Neuronal stem cell (in vitro differentiated cells): ENCODE measurements around the gene SYT9.

Experiments used
- DNase-seq: peaks from one replicate; pipeline ENCODE4 v3.0.0-alpha.2; 2013; ENCODE audit warnings: low spot score
- H2AFZ ChIP-seq: one replicate; pipeline ENCODE4 v1.6.1; 2013; ENCODE audit warnings: mild to moderate bottlenecking, low read length, inconsistent platforms
- H2AK5ac ChIP-seq: 2 replicates; pipeline ENCODE4 v1.6.1; 2013; ENCODE audit warnings: low read depth, mild to moderate bottlenecking, inconsistent platforms, low read length, moderate library complexity, mixed read lengths
- H2BK120ac ChIP-seq: 2 replicates; pipeline ENCODE4 v1.6.1; 2013; ENCODE audit warnings: low read depth, mild to moderate bottlenecking, inconsistent platforms, low read length, moderate library complexity, mixed read lengths
- H2BK12ac ChIP-seq: one replicate; pipeline ENCODE4 v1.6.1; 2013; ENCODE audit warnings: low read length, inconsistent platforms
- H2BK15ac ChIP-seq: 2 replicates; pipeline ENCODE4 v1.6.1; 2013; ENCODE audit warnings: mild to moderate bottlenecking, low read length, inconsistent platforms, mixed read lengths
- H2BK5ac ChIP-seq: one replicate; pipeline ENCODE4 v1.6.1; 2013; ENCODE audit warnings: inconsistent platforms, mild to moderate bottlenecking, low read length, moderate library complexity
- H3K14ac ChIP-seq: one replicate; pipeline ENCODE4 v1.6.1; 2013; ENCODE audit warnings: low read length, inconsistent platforms
- H3K18ac ChIP-seq: 2 replicates; pipeline ENCODE4 v1.6.1; 2013; ENCODE audit warnings: low read length, inconsistent platforms
- H3K23ac ChIP-seq: 2 replicates; pipeline ENCODE4 v1.6.1; 2013; ENCODE audit warnings: low read depth, mild to moderate bottlenecking, mixed read lengths, low read length, inconsistent platforms; ENCODE audit not compliant: poor library complexity
- H3K27ac ChIP-seq: replicated peaks from 3 replicates; pipeline ENCODE4 v1.5.1; 2013; ENCODE audit warnings: low read length, inconsistent platforms
- H3K27me3 ChIP-seq, 3 experiments: 2 replicates each; pipeline ENCODE4 v1.6.1; 2013; ENCODE audit warnings: low read length in 3 of 3, mild to moderate bottlenecking in 2 of 3, inconsistent platforms in 1 of 3, low read depth in 1 of 3, mixed read lengths in 1 of 3, moderate library complexity in 1 of 3; ENCODE audit not compliant: control insufficient read depth in 3 of 3, insufficient read depth in 3 of 3
- H3K36me3 ChIP-seq, 2 donors: replicated peaks in 1 of 2; 2 replicates each; pipeline ENCODE4 v1.6.1; 2013; ENCODE audit warnings: low read length in 2 of 2; ENCODE audit not compliant: control insufficient read depth in 2 of 2, insufficient read depth in 2 of 2
- H3K4ac ChIP-seq: 2 replicates; pipeline ENCODE4 v1.6.1; 2013; ENCODE audit warnings: inconsistent platforms, mild to moderate bottlenecking, low read length, moderate library complexity
- H3K4me1 ChIP-seq, 2 donors: 1 replicate in 1 of 2; 2 replicates in 1 of 2; pipeline ENCODE4 v1.6.1; 2013; ENCODE audit warnings: low read length in 2 of 2, low read depth in 1 of 2; ENCODE audit not compliant: control insufficient read depth in 2 of 2, insufficient read depth in 1 of 2
- H3K4me2 ChIP-seq: one replicate; pipeline ENCODE4 v1.6.1; 2013; ENCODE audit warnings: mild to moderate bottlenecking, low read length, inconsistent platforms; ENCODE audit not compliant: insufficient read depth, poor library complexity, severe bottlenecking
- H3K4me3 ChIP-seq, 2 donors: 2 replicates each; pipeline ENCODE4 v1.5.1; 2013; ENCODE audit warnings: low read length in 2 of 2, mild to moderate bottlenecking in 2 of 2, inconsistent platforms in 1 of 2, moderate library complexity in 1 of 2
- H3K79me1 ChIP-seq: one replicate; pipeline ENCODE4 v1.6.1; 2013; ENCODE audit warnings: low read depth, mild to moderate bottlenecking, inconsistent platforms, low read length, moderate library complexity
- H3K9ac ChIP-seq: one replicate; pipeline ENCODE4 v1.6.1; 2013; ENCODE audit warnings: mild to moderate bottlenecking, low read depth, low read length, inconsistent platforms; ENCODE audit not compliant: poor library complexity
- H3K9me3 ChIP-seq, 2 donors: replicated peaks in 1 of 2; 2 replicates each; pipeline versions ENCODE3 to v1.6.1; 2013; ENCODE audit warnings: low read length in 2 of 2, mild to moderate bottlenecking in 2 of 2, inconsistent platforms in 1 of 2, low read depth in 1 of 2, mixed read lengths in 1 of 2, moderate library complexity in 1 of 2; ENCODE audit not compliant: control insufficient read depth in 2 of 2, insufficient read depth in 1 of 2
- H4K8ac ChIP-seq: one replicate; pipeline ENCODE4 v1.6.1; 2013; ENCODE audit warnings: low read depth, mild to moderate bottlenecking, inconsistent platforms, low read length, moderate library complexity
- H4K91ac ChIP-seq: one replicate; pipeline ENCODE4 v1.6.1; 2013; ENCODE audit warnings: low read length, low read depth, mild to moderate bottlenecking, inconsistent platforms; ENCODE audit not compliant: poor library complexity
- WGBS, 2 donors: extraction: QIAGEN DNeasy Blood & Tissue Kit; methylation state at CpG; one replicate each; pipeline ENCODE4 v1.1.7; 2013; ENCODE audit warnings: missing lambda C conversion rate in 2 of 2, mixed read lengths in 1 of 2; ENCODE audit not compliant: insufficient read length in 2 of 2, insufficient replicate concordance in 1 of 2; ENCODE audit errors: extremely low coverage in 2 of 2; 5-methylcytosine and 5-hydroxymethylcytosine counted together

Gene SYT9

GRCh38 chr11:7278314-7278917 is 26.7 kb downstream of the SYT9 start:
- Histone ChIP-seq H4K8ac (no peak overlapping the region), H3K79me1 (no peaks in the 10 kb centered on the region), H3K9me3 (no peaks in the 10 kb centered on the region), H2AFZ (no peak overlapping the region), H3K4me3 (no peak overlapping the region), H2AK5ac (no peak overlapping the region), H3K23ac (no peak overlapping the region), H2BK120ac (no peak overlapping the region), H3K27me3 (no peaks in the 10 kb centered on the region), H4K91ac (no peak overlapping the region), H2BK12ac (no peak overlapping the region), H3K36me3 (no peaks in the 10 kb centered on the region), H3K9ac (no peak overlapping the region), H3K4me1 (peaks cover 0 to 6% of the 10 kb centered on the region in 2 donors), H3K18ac (no peak overlapping the region), H3K14ac (no peak overlapping the region), H2BK5ac (no peak overlapping the region), H3K4ac (no peak overlapping the region), H3K4me2 (no peak overlapping the region), H2BK15ac (no peak overlapping the region), H3K27ac (no peak overlapping the region)
- peak; percentile 17 for DNase-seq
- WGBS, 2 donors: no CpG with 5 or more reads among the region's 3 CpGs

GRCh38 chr11:7279676-7280075 is 28.0 kb downstream of the SYT9 start:
- Histone ChIP-seq H3K14ac (no peak overlapping the region), H3K9me3 (no peaks in the 10 kb centered on the region), H2BK5ac (no peak overlapping the region), H2BK12ac (no peak overlapping the region), H2AK5ac (no peak overlapping the region), H3K27ac (no peak overlapping the region), H4K91ac (no peak overlapping the region), H3K27me3 (no peaks in the 10 kb centered on the region), H3K79me1 (no peaks in the 10 kb centered on the region), H3K36me3 (no peaks in the 10 kb centered on the region), H3K4me3 (no peak overlapping the region), H3K4me2 (no peak overlapping the region), H3K23ac (no peak overlapping the region), H3K9ac (no peak overlapping the region), H2BK15ac (no peak overlapping the region), H2AFZ (no peak overlapping the region), H3K4ac (no peak overlapping the region), H2BK120ac (no peak overlapping the region), H3K4me1 (peaks cover 0 to 6% of the 10 kb centered on the region in 2 donors), H4K8ac (no peak overlapping the region), H3K18ac (no peak overlapping the region)
- no CpG with 5 or more reads among the region's 1 CpG for WGBS, 2 donors
- DNase-seq: no peak

- H3K27ac ChIP-seq: no peak overlapping the region
- H2AK5ac ChIP-seq: no peak overlapping the region
- H3K4me3 ChIP-seq: no peak overlapping the region
- H3K9me3 ChIP-seq: peaks cover 0 to 2% of the 10 kb centered on the region in 2 donors
- no peak overlapping the region for H4K8ac ChIP-seq
- H3K14ac ChIP-seq: no peak overlapping the region
- no peak overlapping the region for H2AFZ ChIP-seq
- H2BK12ac ChIP-seq: no peak overlapping the region
- no peaks in the 10 kb centered on the region for H3K36me3 ChIP-seq
- DNase-seq: no peak
- WGBS, 2 donors: no CpG with 5 or more reads among the region's 1 CpG
- H4K91ac ChIP-seq: no peak overlapping the region
- no peak overlapping the region for H2BK15ac ChIP-seq
- H3K4me2 ChIP-seq: no peak overlapping the region
- H2BK120ac ChIP-seq: no peak overlapping the region
- no peak overlapping the region for H3K9ac ChIP-seq
- H3K79me1 ChIP-seq: no peaks in the 10 kb centered on the region
- H3K27me3 ChIP-seq: no peaks in the 10 kb centered on the region
- H3K18ac ChIP-seq: no peak overlapping the region
- H3K23ac ChIP-seq: no peak overlapping the region
- no peak overlapping the region for H3K4ac ChIP-seq
- H2BK5ac ChIP-seq: no peak overlapping the region
- H3K4me1 ChIP-seq: peaks cover 0 to 1% of the 10 kb centered on the region in 2 donors
Measured at GRCh38 chr11:7281079-7281478, 29.4 kb downstream of the SYT9 start.

GRCh38 chr11:7281809-7282208 is 30.1 kb downstream of the SYT9 start:
- H3K23ac ChIP-seq: no peak overlapping the region
- no peak overlapping the region for H4K8ac ChIP-seq
- no peak overlapping the region for H2BK15ac ChIP-seq
- H2BK12ac ChIP-seq: no peak overlapping the region
- no peaks in the 10 kb centered on the region for H3K79me1 ChIP-seq
- DNase-seq: no peak
- H3K14ac ChIP-seq: no peak overlapping the region
- H3K18ac ChIP-seq: no peak overlapping the region
- H3K4me1 ChIP-seq: peaks cover 0 to 1% of the 10 kb centered on the region in 2 donors
- no peak overlapping the region for H3K4ac ChIP-seq
- WGBS, 2 donors: no CpG with 5 or more reads among the region's 1 CpG
- no peaks in the 10 kb centered on the region for H3K27me3 ChIP-seq
- H3K4me2 ChIP-seq: no peak overlapping the region
- no peak overlapping the region for H2BK5ac ChIP-seq
- H3K9ac ChIP-seq: no peak overlapping the region
- H2AFZ ChIP-seq: no peak overlapping the region
- no peak overlapping the region for H2AK5ac ChIP-seq
- no peak overlapping the region for H4K91ac ChIP-seq
- no peak overlapping the region for H3K4me3 ChIP-seq
- H3K9me3 ChIP-seq: peaks cover 0 to 2% of the 10 kb centered on the region in 2 donors
- H2BK120ac ChIP-seq: no peak overlapping the region
- H3K36me3 ChIP-seq: no peaks in the 10 kb centered on the region
- no peak overlapping the region for H3K27ac ChIP-seq
